Measurements from ENCODE around the gene KRT33B.
A peak's percentile ranks its signal among the peaks of the same experiment; 100 is the strongest.
"Not testable (repeated sequence)": the region's sequence is repeated elsewhere in the genome, so short reads cannot be mapped to it uniquely, and the experiment has no call there.

KRT33B gene

DNA sequence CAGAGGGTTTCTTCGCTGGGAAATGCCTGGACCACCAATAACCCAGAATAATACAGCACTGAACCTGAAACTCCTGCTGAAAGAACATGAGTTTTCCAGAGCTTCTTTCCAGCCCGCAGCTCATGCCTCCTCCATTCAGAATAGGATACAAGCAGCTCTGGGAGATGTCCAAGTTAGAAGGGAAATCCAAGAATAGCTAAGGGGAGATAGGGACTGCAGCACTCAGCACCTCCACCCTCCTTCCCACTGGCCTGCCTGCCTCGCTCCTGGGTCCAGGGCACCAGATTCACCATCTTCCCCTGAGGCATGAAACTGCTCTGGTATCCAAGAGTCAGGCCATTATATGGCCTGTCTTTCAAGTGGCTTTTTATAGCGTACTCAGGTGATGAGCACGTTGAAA is 23.7 kb upstream of the KRT33B start:
- no peak for DNase-seq

DNA sequence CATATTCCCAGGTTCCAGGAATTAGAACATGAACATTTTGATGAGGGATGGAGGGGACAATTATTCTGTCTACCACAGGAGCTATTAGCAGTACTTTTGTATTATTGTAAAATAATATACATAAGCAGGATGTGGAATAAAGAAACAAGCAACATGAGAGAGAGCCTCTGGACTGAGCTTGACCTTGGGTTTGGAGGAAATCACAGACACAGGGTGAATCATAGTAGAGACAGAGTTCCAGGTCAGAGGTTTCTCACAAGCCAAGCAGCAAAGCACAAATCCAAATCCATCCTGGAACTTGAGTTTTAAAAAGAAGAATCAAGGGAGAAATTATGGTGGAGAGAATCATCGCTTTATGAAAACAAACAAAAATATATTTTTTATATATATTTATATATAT is 22.7 kb upstream of the KRT33B start:
- no peak for DNase-seq

DNA sequence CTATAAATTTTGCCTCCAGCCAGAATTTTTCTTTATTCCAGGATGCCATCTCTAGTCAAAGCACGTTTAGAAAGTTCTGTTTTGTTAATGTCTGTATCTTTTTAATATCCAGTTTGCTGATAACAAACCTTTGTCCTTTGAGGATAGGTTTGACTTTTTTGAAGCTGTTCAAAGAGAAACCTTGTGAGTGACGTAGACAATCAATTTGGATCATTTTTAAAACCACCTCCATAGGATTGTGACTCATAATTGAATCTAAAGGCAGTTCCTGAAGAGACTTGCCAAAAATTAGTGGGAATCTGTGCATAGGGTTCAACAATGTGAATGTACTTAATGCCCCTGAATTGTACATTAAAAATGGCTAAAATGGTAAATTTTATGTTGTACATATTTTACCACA is 21.9 kb upstream of the KRT33B start:
- DNase-seq: no peak

DNA sequence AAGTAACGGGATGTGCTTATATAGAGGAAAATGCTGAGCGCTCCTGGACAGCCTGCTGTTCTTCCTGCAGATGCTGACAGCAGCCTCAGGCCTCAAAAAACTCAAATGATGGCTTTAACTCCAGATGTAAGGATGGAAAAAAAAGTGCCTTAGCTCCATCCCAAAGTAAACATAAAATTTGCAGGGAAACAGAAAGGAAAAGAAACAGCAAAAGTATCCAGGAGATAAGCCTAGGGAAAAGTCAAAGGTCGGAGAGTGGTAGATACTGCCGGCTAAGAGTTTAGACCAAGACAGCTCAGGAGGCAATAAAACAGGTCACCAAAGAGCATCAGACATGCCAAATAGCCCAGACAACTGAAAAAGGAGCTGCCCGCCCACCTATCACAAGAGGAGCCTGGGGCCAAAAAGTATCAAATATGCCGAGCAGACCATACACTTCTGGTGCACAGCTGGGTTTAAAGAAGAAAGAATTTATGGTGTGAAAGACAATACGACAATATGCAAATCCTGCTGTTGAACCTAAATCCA is 20.9 kb upstream of the KRT33B start:
- no peak for DNase-seq

DNA sequence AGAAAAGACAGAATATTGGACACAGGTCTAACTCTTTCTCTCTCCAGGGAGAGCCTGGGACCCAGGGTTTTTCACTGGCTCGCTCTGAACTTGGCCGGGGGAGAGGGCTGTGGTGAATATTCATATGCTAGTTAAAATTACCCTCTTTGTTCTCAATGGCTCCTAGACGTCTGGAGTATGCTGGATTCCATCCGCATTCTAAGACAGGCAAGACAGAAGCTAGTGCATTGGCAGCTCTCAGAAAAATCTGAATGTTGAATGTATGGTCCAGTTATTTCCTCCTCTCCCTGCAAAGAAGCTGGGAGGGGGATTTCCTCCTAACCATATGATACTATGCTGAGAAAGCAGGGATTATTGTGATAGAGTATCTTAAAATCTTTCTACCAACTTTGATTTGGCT is 18.1 kb upstream of the KRT33B start:
- no peak for DNase-seq

DNA sequence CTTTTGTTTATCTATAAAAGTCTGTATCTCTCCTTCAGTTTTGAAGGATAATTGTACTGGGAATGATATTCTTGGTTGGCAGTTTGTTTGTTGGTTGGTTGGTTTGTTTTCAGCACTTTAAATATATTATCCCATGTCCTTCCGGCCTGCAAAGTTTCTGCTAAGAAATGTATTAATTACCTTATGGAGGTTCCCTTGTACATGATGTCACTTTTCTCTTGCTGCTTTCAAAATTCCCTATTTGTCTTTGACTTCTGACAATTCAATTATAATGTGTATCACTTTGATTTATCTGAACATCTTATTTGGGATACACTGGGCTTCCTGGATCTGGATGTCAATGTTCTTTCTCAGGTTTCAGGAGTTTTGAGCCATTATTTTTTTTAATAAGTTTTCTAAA is 16.6 kb upstream of the KRT33B start:
- DNase-seq: no peak

DNA sequence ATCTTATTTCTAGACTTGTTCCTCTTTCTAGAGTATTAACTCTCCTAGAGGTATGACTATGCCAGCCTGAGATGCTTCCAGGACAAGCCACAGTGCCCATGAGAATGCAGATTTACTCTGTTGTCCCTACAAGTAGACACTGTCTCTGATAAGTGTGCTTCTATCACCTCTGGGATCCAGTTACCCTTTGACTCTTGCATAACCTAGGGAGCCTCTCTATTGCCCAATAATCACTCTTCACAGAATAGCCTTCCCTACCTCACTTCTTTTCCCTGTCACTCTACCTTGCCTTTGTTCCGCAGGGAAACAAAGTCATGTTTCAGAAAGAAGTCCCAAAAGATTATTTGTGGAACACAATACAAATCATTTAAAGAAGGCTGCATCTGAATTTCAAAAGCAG is 14.1 kb upstream of the KRT33B start:
- DNase-seq: no peak

DNA sequence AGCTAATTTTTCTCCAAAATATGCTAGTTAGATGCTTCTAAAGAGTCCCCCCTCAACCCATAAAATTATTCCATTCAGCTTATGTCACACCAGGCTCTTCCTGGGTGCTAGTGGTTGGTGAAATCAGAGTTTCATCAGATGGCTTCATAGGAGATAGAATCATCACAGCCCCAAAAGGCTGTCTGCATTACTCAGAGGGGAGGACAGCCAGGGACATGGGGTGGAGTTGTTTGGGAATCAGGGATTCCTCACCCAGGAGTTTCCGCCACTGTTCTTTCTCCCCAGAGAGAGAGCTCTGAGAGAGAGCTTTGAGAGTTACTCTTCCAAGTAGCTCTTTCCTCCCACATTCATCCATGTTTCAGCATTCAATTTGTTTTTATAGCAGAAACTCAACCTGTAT is 12.8 kb upstream of the KRT33B start:
- no peak for DNase-seq

DNA sequence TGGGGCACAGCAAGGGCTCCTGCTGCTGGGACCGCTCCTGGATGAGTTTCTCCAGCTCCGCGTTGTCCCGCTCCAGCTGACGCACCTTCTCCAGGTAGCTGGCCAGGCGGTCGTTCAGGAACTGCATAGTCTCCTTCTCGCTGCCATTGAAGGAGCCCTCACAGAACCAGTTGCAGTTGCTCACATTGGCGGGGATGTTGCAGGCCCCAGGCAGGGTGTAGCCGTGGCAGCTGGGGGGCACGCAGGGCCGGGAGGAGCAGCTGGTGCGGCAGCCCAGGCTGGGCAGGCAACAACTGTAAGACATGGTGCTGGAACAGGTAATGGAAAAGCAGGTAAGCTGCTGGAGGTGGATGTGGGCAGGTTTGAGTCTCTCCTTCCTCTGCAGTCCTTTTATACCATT is 12.3 kb upstream of the KRT33B start, which contains the start of gene KRT34:
Gene KRT34, minus strand, starts transcription at position 364 of the 400 bp plus-strand sequence. Its CDS starts 60 bp downstream, at position 304.
- not testable (repeated sequence) for DNase-seq

DNA sequence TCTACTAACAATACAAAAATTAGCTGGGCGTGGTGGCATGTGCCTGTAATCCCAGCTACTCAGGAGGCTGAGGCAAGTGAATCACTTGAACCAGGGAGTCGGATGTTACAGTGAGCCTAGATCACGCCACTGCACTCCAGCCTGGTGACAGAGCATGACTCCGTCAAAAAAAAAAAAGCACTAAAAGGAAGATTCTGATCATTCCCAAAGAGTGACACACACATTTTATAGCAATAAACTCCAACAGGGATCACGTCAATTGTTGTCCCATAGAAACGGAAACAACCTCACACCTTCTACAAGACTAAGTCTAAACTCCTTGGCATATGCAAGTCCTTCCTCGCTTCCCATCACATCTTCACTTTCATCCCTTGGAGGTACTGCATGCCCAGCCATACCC is 10.5 kb upstream of the KRT33B start:
- DNase-seq: not testable (repeated sequence)

DNA sequence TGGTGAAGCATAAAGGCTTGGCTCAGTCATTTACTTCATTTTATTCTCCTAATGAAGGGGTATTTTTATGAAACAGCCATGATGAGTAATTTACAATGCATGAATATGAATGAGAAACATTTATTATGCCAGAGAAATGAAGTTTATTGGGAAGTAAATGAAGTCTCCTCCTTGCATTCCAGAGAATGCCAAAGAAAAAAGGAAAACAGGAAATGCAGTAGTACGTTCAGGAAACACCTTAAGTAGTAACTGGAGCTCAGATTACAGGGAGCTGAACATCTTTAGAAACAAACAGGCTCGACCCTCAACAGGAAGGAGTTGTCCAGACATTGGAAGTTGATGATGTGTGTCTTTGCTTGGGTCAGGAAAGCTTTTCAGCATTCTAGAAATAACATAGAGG is 7.9 kb upstream of the KRT33B start:
- no peak for DNase-seq

DNA sequence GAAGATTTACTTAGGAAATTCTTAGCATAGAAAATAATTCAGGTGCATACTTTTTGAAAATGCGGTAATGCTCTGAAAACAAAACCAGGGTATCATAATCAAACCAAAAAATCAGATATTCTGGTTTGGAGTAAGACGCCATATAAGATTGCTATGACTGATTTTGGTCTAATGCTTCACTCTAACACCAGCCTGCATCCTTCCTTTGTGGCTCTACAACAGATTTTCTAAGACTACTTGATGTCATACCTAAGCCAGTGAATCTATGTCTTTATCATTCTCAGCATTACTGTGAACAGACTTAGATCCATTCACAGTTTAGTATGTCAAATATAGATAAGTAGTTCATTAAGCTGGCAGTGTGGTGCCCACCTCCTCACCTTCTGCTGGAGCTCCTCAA is 590 bp downstream of the KRT33B start:
- no peak for DNase-seq

DNA sequence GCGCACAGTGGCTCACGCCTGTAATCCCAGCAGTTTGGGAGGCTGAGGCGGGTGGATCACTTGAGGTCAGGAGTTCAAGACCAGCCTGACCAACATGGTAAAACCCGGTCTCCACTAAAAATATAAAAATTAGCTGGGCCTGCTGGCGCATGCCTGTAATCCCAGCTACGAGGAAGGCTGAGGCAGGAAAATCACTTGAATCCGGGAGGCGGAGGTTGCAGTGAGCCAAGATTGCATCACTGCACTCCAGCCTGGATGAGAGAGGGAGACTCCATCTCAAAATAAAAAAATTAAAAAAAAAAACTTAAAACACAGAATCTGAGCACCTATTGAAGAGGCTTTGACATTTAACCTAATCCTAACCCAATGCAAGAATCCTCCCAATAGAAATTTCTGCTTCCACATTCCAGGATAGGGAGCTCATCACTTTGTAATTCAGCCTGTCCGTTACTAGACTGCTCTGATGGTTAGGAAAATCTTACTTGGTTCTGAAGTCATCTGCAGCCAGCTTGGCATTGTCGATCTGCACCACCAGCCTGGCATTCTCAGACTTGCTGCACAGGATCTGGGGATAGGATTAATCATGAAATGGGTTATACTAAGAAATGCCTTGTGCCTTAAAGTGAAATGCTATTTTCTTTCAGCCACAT is 2.1 kb downstream of the KRT33B start:
- DNase-seq: no peak

DNA sequence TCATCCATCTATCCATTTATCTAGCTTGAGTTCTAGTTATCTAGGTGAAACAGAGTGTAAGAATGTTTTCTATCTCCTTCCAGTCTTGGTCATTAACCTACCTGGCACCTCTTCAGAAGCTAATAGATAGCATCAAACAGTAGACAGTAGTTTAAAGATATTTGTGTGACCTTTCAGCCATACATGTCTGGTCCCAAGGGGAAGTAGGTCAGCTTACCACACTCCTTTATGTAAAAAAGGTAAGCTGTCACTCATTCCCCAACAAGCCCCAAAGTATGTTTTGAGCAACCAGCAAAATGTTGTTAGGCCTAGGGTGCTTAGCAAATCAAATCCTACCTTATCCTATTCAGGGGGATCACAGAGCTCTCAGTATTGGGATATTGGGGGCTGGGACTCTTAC is 3.5 kb downstream of the KRT33B start:
- no peak for DNase-seq

DNA sequence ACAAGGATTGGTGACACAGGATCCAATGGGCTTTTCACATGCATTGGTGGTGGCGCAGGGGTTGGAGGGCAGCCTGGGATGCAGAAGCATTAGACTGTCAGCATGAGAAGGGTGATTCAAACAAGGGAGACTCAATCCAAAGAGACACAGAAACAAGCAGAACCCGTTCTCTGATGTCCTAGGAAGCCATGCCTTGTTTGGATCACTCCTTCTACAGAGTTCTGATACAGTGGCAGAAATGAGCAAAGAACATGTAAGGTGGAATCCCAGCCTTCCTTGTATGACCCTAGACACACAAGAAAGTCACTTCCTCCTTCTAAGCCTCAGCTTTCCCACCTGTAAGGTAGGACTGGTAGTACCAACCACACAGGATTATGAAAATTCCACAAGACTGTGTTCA is 5.7 kb downstream of the KRT33B start:
- no peak for DNase-seq

DNA sequence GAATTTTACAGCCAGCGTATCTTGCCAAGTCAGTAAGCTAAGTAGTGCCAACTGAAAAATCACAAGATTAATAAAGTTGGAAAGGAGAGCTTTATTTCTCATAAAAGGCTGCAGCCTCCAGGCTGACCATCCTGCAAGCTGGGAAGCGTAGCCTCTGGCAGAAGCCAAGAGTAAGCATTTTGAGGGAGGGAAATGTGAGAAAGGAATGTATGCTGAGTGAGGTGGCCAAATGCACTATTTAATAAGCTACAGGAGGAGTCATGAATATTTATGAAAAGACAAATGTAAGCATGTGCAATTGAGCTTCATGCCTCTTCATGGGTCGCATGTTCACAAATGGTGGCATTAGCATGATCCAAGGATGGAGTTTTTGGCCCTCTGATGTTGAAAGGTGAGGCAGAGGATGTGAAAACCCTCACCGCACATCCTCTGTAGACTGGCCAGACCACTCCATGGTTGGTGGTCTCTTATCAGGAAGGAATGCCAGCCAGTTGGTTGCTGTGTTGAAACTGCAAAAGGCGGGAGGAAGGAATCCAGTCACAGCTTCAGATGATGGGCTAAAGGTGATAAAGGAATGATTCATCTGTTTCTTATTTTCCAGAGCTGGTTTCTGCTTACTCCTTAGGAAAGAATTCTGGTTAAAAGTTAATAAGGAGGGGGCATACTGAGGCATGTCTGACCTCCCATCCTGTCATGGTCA is 9.2 kb downstream of the KRT33B start:
- no peak for DNase-seq

DNA sequence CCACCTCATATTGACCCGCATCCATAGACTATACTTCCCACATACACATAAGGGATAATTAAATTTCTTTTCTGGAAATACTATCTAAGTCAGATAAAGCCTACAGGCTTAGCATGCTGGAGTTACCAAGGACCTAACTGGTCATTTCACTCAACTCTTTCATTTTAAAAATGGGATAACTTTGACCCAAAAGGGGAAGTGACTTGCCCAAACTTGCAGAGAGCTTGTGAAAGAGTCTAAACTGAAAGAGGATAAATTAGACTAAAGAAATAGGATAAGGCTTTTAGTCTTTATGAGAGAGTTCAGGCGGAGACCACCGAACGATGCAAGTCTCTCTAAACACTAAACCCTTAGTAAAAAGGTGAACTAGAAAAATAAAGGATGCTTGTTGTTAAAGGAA is 15.1 kb downstream of the KRT33B start:
- peak in 1 of 2 experiments; percentile 0 for DNase-seq

DNA sequence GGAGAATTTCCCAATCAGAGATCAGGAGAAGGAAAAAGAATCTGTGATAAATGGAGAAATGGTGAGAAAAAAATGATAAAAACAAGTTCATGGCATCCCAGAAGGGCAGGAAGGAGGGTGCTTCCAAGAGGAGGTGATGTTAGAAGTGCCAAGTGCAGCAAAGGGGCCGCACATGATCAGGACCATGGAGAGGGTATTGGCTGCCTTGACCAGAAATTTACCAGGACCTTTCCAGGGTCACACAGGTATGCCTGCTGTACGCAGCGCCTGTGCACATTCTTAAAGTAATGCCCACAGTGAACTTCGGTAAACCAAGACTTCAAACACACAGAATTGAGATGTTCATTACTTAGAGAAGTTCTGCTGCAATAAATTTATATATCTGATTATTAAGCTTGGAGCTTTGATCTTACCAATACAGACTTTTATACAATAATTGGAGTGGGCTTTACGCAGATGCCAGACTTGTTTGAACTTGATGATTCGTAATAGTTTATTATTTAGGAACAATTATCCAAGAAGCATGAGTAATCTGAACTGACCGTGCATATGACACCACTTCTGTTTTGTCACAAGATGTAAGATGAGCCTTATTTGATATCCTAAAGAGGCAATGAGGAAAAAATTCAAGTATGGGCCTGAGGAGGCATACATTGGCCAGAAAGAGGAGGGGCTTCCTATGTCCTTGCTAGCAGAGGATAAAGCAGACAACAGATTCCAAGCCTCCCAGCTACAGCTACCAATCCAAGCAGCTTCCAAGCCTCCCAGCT is 16.8 kb downstream of the KRT33B start:
- no peak for DNase-seq

DNA sequence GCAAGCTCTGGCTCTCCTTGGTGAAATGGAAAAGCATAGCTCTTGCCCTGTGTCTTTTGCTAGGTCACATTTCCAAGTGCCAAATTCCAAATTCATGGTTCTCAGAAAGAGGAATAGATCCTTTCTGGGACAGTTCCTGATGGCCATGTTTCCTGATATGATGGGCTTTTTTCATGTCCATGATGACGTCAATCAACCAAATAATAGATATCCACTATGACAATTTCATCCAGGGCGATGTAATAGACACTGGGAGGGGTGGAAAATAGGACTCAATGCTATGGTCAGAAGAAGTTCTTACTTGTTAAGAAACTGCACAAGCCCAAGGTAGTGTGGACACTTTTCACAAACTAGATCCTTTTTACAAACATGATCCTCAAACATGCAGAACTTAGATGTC is 18.4 kb downstream of the KRT33B start:
- DNase-seq: no peak

DNA sequence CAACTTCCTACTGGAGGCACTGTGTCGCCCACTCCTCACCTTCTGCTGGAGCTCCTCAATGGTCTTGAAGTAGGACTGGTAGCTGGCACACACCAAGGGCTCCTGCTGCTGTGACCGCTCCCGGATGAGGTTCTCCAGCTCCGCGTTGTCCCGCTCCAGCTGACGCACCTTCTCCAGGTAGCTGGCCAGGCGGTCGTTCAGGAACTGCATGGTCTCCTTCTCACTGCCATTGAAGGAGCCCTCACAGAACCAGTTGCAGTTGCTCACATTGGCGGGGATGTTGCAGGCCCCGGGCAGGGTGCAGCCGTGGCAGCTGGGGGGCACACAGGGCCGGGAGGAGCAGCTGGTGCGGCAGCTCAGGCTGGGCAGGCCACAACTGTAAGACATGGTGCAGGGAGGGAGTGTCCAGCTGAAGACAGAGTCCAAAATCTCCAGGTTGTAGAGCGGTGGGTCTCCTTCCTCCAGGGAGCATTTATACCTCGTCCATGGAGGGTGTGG is 19.2 kb downstream of the KRT33B start, which contains the start of gene KRT33A:
Gene KRT33A, minus strand, starts transcription at position 448 of the 498 bp plus-strand sequence. Its CDS starts 61 bp downstream, at position 387.
- not testable (repeated sequence) for DNase-seq

DNA sequence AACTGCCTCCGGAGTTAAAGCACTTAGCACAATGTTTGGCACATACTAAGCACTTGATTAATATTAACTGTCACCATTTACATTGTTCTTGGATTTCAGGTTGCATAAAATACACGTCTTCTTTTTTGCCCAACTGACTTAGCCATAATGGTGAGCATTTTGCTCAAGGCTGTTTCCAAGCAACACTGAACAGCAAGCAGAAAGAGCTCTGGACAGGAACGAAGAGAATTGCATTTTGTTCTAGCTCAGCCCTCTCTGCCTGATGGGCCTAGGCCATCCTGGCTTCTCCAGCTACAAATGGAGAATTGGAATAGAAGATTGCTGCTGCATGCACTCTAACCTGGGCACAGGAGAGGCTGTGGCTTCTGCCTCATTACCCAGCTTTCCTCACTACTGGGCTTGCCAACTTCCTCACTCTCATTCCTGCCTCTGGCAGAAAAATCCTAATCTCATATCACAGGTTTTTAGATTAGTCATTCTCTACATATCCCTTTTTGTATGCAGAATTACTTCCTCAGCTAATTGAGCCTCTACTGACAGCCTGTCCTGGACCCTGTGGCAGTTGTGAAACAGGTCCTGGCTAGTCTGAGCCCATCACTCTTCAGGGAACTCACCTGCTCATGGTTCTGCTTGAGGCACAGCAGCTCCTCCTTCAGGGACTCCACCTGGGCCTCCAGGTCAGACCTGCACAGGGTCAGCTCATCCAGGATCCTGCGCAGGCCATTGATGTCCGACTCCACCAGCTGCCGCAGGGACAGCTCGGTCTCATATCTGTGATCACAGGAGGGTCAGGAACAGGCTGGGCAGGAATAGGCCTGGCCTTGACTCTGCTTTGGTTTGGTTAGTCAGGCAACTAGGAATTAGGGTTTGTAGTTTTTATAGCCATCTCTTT is 21.5 kb downstream of the KRT33B start:
- DNase-seq: no peak

DNA sequence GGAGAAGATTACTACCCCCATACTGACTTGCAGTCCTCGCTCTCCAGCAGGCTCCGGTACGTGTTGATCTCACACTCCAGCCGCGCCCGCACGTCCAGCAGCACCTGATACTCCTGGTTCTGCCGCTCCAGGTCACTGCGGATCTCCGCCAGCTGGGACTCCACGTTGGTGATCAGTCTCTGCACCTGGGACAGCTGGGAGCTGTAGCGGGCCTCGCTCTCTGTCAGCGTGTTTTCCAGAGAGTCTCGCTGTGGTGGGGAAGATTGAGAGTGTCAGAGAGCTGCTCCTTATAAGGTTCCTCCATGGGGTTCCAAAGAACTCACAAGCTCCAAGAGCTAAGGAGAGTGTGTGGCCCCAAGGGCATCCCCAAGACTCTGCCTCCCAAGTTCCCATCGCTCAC is 23.2 kb downstream of the KRT33B start:
- not testable (repeated sequence) for DNase-seq

All from Kasumi-1 (cell line).